Bronchial epithelial cell (primary cell): ENCODE measurements around the gene SMYD3. TPM values are rescaled to one million over a fixed set of nuclear protein-coding genes. Genes with fewer than 3 reads are reported as not detected.

Experiments used
- DNase-seq: peaks from one replicate; pipeline ENCODE4 v3.0.0-alpha.2; 2010; ENCODE audit warnings: low read depth
- FAIRE-seq: peaks from 2 replicates; lab custom pipeline; 2011; peaks lifted over from hg19 to GRCh38; lab: Jason Lieb, UNC
- H3K27me3 ChIP-seq: 2 replicates; pipeline ENCODE4 v1.5.1; 2011; ENCODE audit warnings: low read length; ENCODE audit not compliant: control insufficient read depth, insufficient read depth
- H3K36me3 ChIP-seq: 2 replicates; pipeline ENCODE4 v1.5.1; 2011; ENCODE audit warnings: low read length; ENCODE audit not compliant: control insufficient read depth, insufficient read depth
- H3K4me3 ChIP-seq: 2 replicates; pipeline ENCODE4 v1.5.1; 2011; ENCODE audit warnings: mild to moderate bottlenecking, low read depth, low read length, control low read depth
- total RNA-seq: library from RNA; depleted of rRNA; stranded (reverse); fragments of >200 nt; gene quantifications from 2 replicates; pipeline ENCODE4 v1.2.1, GENCODE V29; 2014
- TF ChIP-seq, protein P1 (sequence below): IDR thresholded peaks from 2 replicates; pipeline ENCODE4 v1.5.1; 2011; ENCODE audit warnings: mild to moderate bottlenecking, moderate library complexity, low read length, control low read depth, inconsistent platforms; ENCODE audit not compliant: insufficient read depth, severe bottlenecking

SMYD3 gene
- total RNA-seq, 1 donor from 2014 or later = 17.4 TPM

GRCh38 chr1:246271516-246271915 lies 235.6 kb downstream of the SMYD3 start:
- TF ChIP-seq, protein P1, sequence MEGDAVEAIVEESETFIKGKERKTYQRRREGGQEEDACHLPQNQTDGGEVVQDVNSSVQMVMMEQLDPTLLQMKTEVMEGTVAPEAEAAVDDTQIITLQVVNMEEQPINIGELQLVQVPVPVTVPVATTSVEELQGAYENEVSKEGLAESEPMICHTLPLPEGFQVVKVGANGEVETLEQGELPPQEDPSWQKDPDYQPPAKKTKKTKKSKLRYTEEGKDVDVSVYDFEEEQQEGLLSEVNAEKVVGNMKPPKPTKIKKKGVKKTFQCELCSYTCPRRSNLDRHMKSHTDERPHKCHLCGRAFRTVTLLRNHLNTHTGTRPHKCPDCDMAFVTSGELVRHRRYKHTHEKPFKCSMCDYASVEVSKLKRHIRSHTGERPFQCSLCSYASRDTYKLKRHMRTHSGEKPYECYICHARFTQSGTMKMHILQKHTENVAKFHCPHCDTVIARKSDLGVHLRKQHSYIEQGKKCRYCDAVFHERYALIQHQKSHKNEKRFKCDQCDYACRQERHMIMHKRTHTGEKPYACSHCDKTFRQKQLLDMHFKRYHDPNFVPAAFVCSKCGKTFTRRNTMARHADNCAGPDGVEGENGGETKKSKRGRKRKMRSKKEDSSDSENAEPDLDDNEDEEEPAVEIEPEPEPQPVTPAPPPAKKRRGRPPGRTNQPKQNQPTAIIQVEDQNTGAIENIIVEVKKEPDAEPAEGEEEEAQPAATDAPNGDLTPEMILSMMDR = no peak
- H3K36me3 ChIP-seq = no peaks in the 10 kb centered on the region
- no peak for DNase-seq
- H3K4me3 ChIP-seq = no peak overlapping the region
- no peaks in the 10 kb centered on the region for H3K27me3 ChIP-seq
- no peak for FAIRE-seq

DNA sequence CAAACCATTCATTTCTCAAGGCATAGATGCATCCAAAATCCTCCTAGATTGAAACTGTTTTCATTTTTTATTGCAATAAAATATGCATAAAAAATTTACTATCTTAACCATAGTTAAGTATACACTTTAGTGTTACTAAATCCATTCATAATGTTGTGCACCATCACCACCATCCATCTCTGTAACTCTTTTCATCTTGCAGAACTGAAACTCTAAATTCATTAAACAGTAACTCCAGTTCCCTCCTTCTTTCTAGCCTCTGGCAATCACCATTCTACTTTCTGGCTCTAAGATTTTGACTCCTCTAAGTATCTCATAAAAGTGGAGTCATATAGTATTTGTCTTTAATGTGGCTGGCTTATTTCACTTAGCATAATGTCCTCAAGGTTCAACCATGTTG lies 236.8 kb downstream of the SMYD3 start:
- TF ChIP-seq, protein P1 = no peak
- DNase-seq (no peak), FAIRE-seq (no peak)
- H3K27me3 ChIP-seq = no peaks in the 10 kb centered on the region
- no peak overlapping the region for H3K4me3 ChIP-seq
- H3K36me3 ChIP-seq = no peaks in the 10 kb centered on the region

- no peaks in the 10 kb centered on the region for H3K36me3 ChIP-seq
- FAIRE-seq (no peak), DNase-seq (no peak)
- no peaks in the 10 kb centered on the region for H3K27me3 ChIP-seq
- TF ChIP-seq, protein P1 = no peak
- no peak overlapping the region for H3K4me3 ChIP-seq
These were observed 237.6 kb downstream of the SMYD3 start for GRCh38 chr1:246269466-246269865.

GRCh38 chr1:246267896-246268295 lies 239.2 kb downstream of the SMYD3 start:
- H3K27me3 ChIP-seq = no peaks in the 10 kb centered on the region
- DNase-seq = no peak
- H3K36me3 ChIP-seq = no peaks in the 10 kb centered on the region
- FAIRE-seq = no peak
- H3K4me3 ChIP-seq = no peak overlapping the region
- TF ChIP-seq, protein P1 = no peak

- no peak overlapping the region for H3K4me3 ChIP-seq
- TF ChIP-seq, protein P1 = no peak
- FAIRE-seq (no peak), DNase-seq (no peak)
- no peaks in the 10 kb centered on the region for H3K27me3 ChIP-seq
- H3K36me3 ChIP-seq = no peaks in the 10 kb centered on the region
These were observed 239.7 kb downstream of the SMYD3 start for GRCh38 chr1:246267426-246267825.

DNA sequence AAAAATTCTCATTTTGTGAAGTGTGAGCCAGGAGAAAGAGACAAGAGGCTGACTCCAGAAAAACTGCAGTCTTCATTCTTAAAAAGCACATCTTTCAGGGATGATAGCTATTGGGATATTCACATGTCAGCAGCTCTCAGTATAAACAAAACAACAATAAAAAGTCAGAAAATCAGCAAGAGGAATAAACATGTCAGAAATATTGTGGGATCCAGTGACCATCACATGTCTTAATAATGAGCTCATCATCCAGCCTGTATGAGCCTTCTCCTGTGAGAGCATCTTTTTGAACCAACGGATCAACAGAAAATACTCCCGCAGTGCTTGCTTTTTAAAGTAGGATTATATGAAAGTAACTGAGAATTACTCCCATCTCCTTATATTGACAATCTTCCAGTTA lies 241.6 kb downstream of the SMYD3 start:
- no peaks in the 10 kb centered on the region for H3K27me3 ChIP-seq
- H3K36me3 ChIP-seq = no peaks in the 10 kb centered on the region
- H3K4me3 ChIP-seq = no peak overlapping the region
- FAIRE-seq = no peak
- TF ChIP-seq, protein P1 = no peak
- DNase-seq = no peak
